Liver (tissue), 9 donors: ENCODE measurements around the gene CRIP1. TPM values are rescaled to one million over a fixed set of nuclear protein-coding genes. Genes with fewer than 3 reads are reported as not detected.

Experiments
- DNase-seq: peaks from one replicate; pipeline ENCODE4 v3.0.0-alpha.2; 2017; ENCODE audit warnings: low spot score
- H3K27ac ChIP-seq, 2 donors: one replicate each; pipeline ENCODE4 v1.7.0; 2013; ENCODE audit warnings: inconsistent platforms in 2 of 2, low read length in 2 of 2, control low read depth in 1 of 2, low read depth in 1 of 2, mild to moderate bottlenecking in 1 of 2
- H3K27me3 ChIP-seq, 4 donors: one replicate each; pipeline versions ENCODE4 v1.6.1 to v1.7.0; 2013; ENCODE audit warnings: low read length in 3 of 4, inconsistent platforms in 1 of 4, mild to moderate bottlenecking in 1 of 4, moderate library complexity in 1 of 4; ENCODE audit not compliant: control insufficient read depth in 4 of 4, insufficient read depth in 4 of 4
- H3K36me3 ChIP-seq, 4 donors: one replicate each; pipeline versions ENCODE4 v1.6.1 to v1.7.0; 2013; ENCODE audit warnings: low read length in 3 of 4, mild to moderate bottlenecking in 3 of 4, low read depth in 1 of 4, moderate library complexity in 1 of 4; ENCODE audit not compliant: control insufficient read depth in 4 of 4, insufficient read depth in 3 of 4
- H3K4me1 ChIP-seq, 4 donors: one replicate each; pipeline versions ENCODE4 v1.6.1 to v1.7.0; 2013; ENCODE audit warnings: low read length in 3 of 4, mild to moderate bottlenecking in 3 of 4, moderate library complexity in 1 of 4; ENCODE audit not compliant: control insufficient read depth in 4 of 4, insufficient read depth in 4 of 4
- H3K4me3 ChIP-seq, 3 donors: one replicate each; pipeline versions ENCODE4 v1.6.1 to v1.7.0; 2013; ENCODE audit warnings: low read length in 3 of 3, control low read depth in 1 of 3, low read depth in 1 of 3, mild to moderate bottlenecking in 1 of 3
- H3K9ac ChIP-seq, 2 donors: one replicate each; pipeline ENCODE4 v1.7.0; 2013; ENCODE audit warnings: low read length in 2 of 2, mild to moderate bottlenecking in 2 of 2, moderate library complexity in 2 of 2, control low read depth in 1 of 2, low read depth in 1 of 2
- H3K9me3 ChIP-seq, 4 donors: one replicate each; pipeline versions ENCODE4 v1.6.1 to v1.7.0; 2013; ENCODE audit warnings: low read length in 3 of 4; ENCODE audit not compliant: control insufficient read depth in 4 of 4
- ATF3 ChIP-seq: IDR thresholded peaks from 2 replicates; pipeline ENCODE4 v1.6.1; 2016; ENCODE audit warnings: antibody characterized with exemption
- CTCF ChIP-seq: fragments of 150-350 bp; IDR thresholded peaks from 2 replicates; pipeline ENCODE4 v1.5.1; 2017; ENCODE audit warnings: improper control_type of control experiment, low read depth, low read length; ENCODE audit not compliant: missing input control
- EGR1 ChIP-seq, 2 donors: IDR thresholded peaks; 2 replicates each; pipeline ENCODE4 v1.6.1; 2016 to 2018; ENCODE audit warnings: antibody characterized with exemption in 2 of 2, low read depth in 2 of 2
- FOXA1 ChIP-seq: IDR thresholded peaks from 2 replicates; pipeline ENCODE4 v1.6.1; 2016; ENCODE audit warnings: antibody characterized with exemption
- FOXA2 ChIP-seq: IDR thresholded peaks from 2 replicates; pipeline ENCODE4 v1.6.1; 2016; ENCODE audit warnings: antibody characterized with exemption
- GABPA ChIP-seq, 2 donors: IDR thresholded peaks in 1 of 2; conservative IDR thresholded peaks in 1 of 2; 2 replicates each; pipeline ENCODE4 v1.6.1; 2016; ENCODE audit warnings: antibody characterized with exemption in 2 of 2, mild to moderate bottlenecking in 1 of 2, moderate library complexity in 1 of 2
- HNF4A ChIP-seq, 2 donors: conservative IDR thresholded peaks; 2 replicates each; pipeline ENCODE4 v1.6.1; 2016; ENCODE audit warnings: antibody characterized with exemption in 2 of 2, mild to moderate bottlenecking in 2 of 2
- HNF4G ChIP-seq: IDR thresholded peaks from 2 replicates; pipeline ENCODE4 v1.6.1; 2016; ENCODE audit warnings: antibody characterized with exemption
- JUND ChIP-seq, 2 donors: IDR thresholded peaks; 2 replicates each; pipeline ENCODE4 v1.6.1; 2016; ENCODE audit warnings: antibody characterized with exemption in 2 of 2
- NR2F2 ChIP-seq: IDR thresholded peaks from 2 replicates; pipeline ENCODE4 v1.6.1; 2016; ENCODE audit warnings: antibody characterized with exemption
- RAD21 ChIP-seq, 2 donors: IDR thresholded peaks; 2 replicates each; pipeline ENCODE4 v1.6.1; 2016; ENCODE audit warnings: antibody characterized with exemption in 2 of 2, mild to moderate bottlenecking in 2 of 2
- RXRA ChIP-seq, 2 donors: IDR thresholded peaks; 2 replicates each; pipeline ENCODE4 v1.6.1; 2017 to 2018; ENCODE audit warnings: antibody characterized with exemption in 2 of 2, mild to moderate bottlenecking in 1 of 2
- SP1 ChIP-seq: IDR thresholded peaks from 2 replicates; pipeline ENCODE4 v1.6.1; 2018; ENCODE audit warnings: antibody characterized with exemption, mild to moderate bottlenecking
- TAF1 ChIP-seq: conservative IDR thresholded peaks from 2 replicates; pipeline ENCODE4 v1.6.1; 2016; ENCODE audit warnings: antibody characterized with exemption, mild to moderate bottlenecking
- YY1 ChIP-seq: IDR thresholded peaks from 2 replicates; pipeline ENCODE4 v1.6.1; 2016; ENCODE audit warnings: antibody characterized with exemption, mild to moderate bottlenecking
- ZBTB33 ChIP-seq: IDR thresholded peaks from 2 replicates; pipeline ENCODE4 v1.6.1; 2016; ENCODE audit warnings: antibody characterized with exemption
- WGBS: extraction: QIAGEN DNeasy Blood & Tissue Kit; methylation state at CpG from one replicate; pipeline ENCODE4 v1.1.7; 2013; 5-methylcytosine and 5-hydroxymethylcytosine counted together
- polyA plus RNA-seq, 2 donors: library from polyadenylated mRNA; stranded (reverse) in 1 of 2; unstranded in 1 of 2; fragments of 200-250 nt in 1 of 2; fragments of >200 nt in 1 of 2; fragmentation: Nextera tagmentation in 1 of 2; extraction: Ambion mirVana in 1 of 2; gene quantifications; one replicate each; pipeline versions ENCODE4 v1.2.1 to v1.2.3, GENCODE V29; 2013 to 2015
- total RNA-seq, 2 donors: library from RNA; depleted of rRNA; stranded (reverse); fragments of >200 nt; gene quantifications; one replicate each; pipeline ENCODE4 v1.2.3, GENCODE V29; 2014
- TF ChIP-seq, protein P1 (sequence below): IDR thresholded peaks from 2 replicates; pipeline ENCODE4 v1.6.1; 2016; ENCODE audit warnings: antibody characterized with exemption
- TF ChIP-seq, protein P2 (sequence below): IDR thresholded peaks from 2 replicates; pipeline ENCODE4 v1.6.1; 2016; ENCODE audit warnings: antibody characterized with exemption, mild to moderate bottlenecking
- donor health status: healthy.
- donor health status: healthy.
- donor health status: healthy.
- donor health status: healthy.
- donor health status: healthy.

CRIP1 gene
- total and polyA plus RNA-seq, 4 donors: 1.4 to 11.4 (median 3.9) TPM

- WGBS: 3% methylated on average over 88 of the region's 88 CpGs
- no peaks in the 10 kb centered on the region for H3K27me3 ChIP-seq
- H3K4me1 ChIP-seq: peaks cover 9 to 30% (median 20%) of the 10 kb centered on the region in 4 donors
- peaks cover 0 to 1% (median 0%) of the 10 kb centered on the region in 4 donors for H3K36me3 ChIP-seq
- no peaks in the 10 kb centered on the region for H3K9me3 ChIP-seq
- peak within 1 kb of the TSS in 2 of 3 donors; percentile 42 to 72 for H3K4me3 ChIP-seq
- H3K9ac ChIP-seq: no peak within 1 kb of the TSS
- DNase-seq: no peak
- no peak within 1 kb of the TSS for H3K27ac ChIP-seq
- TF ChIP-seq CTCF: no peak
- no peak for TF ChIP-seq FOXA2
- TF ChIP-seq YY1: no peak
- no peak for TF ChIP-seq HNF4G
- no peak for TF ChIP-seq HNF4A (conservative IDR thresholded peaks at IDR 0.05)
- TF ChIP-seq SP1: no peak
- no peak for TF ChIP-seq RAD21 (IDR thresholded peaks at IDR 0.05)
- no peak for TF ChIP-seq JUND (IDR thresholded peaks at IDR 0.05)
- TF ChIP-seq ATF3: no peak
- TF ChIP-seq EGR1 (IDR thresholded peaks at IDR 0.05; ENCODE audit: low read depth in 2 of 2): no peak
- no peak for TF ChIP-seq GABPA (IDR thresholded peaks at IDR 0.05 in 1 of 2, conservative IDR thresholded peaks at IDR 0.05 in 1 of 2)
- no peak for TF ChIP-seq RXRA (IDR thresholded peaks at IDR 0.05)
- TF ChIP-seq, protein P1, sequence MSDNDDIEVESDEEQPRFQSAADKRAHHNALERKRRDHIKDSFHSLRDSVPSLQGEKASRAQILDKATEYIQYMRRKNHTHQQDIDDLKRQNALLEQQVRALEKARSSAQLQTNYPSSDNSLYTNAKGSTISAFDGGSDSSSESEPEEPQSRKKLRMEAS: no peak
- TF ChIP-seq ZBTB33: no peak
- no peak for TF ChIP-seq NR2F2
- TF ChIP-seq, protein P2, sequence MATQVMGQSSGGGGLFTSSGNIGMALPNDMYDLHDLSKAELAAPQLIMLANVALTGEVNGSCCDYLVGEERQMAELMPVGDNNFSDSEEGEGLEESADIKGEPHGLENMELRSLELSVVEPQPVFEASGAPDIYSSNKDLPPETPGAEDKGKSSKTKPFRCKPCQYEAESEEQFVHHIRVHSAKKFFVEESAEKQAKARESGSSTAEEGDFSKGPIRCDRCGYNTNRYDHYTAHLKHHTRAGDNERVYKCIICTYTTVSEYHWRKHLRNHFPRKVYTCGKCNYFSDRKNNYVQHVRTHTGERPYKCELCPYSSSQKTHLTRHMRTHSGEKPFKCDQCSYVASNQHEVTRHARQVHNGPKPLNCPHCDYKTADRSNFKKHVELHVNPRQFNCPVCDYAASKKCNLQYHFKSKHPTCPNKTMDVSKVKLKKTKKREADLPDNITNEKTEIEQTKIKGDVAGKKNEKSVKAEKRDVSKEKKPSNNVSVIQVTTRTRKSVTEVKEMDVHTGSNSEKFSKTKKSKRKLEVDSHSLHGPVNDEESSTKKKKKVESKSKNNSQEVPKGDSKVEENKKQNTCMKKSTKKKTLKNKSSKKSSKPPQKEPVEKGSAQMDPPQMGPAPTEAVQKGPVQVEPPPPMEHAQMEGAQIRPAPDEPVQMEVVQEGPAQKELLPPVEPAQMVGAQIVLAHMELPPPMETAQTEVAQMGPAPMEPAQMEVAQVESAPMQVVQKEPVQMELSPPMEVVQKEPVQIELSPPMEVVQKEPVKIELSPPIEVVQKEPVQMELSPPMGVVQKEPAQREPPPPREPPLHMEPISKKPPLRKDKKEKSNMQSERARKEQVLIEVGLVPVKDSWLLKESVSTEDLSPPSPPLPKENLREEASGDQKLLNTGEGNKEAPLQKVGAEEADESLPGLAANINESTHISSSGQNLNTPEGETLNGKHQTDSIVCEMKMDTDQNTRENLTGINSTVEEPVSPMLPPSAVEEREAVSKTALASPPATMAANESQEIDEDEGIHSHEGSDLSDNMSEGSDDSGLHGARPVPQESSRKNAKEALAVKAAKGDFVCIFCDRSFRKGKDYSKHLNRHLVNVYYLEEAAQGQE: no peak
- no peak for TF ChIP-seq TAF1
- TF ChIP-seq FOXA1: no peak
These were observed 39.4 kb downstream of the CRIP1 start, which contains the start of gene TMEM121 for GRCh38 chr14:105525861-105526775. TSS of gene TMEM121 (plus strand) at chr14:105526583. CDS start at chr14:105528835, 2,252 bp downstream.
